ENCODE data around the gene DEF6.

Gene DEF6

GRCh38 chr6:35354361-35355135 lies 56.9 kb downstream of the DEF6 start:
- TF ChIP-seq CTCF (IDR thresholded peaks at IDR 0.05) = no peak

GRCh38 chr6:35356391-35356790 lies 58.8 kb downstream of the DEF6 start:
- TF ChIP-seq CTCF (IDR thresholded peaks at IDR 0.05) = no peak

DNA sequence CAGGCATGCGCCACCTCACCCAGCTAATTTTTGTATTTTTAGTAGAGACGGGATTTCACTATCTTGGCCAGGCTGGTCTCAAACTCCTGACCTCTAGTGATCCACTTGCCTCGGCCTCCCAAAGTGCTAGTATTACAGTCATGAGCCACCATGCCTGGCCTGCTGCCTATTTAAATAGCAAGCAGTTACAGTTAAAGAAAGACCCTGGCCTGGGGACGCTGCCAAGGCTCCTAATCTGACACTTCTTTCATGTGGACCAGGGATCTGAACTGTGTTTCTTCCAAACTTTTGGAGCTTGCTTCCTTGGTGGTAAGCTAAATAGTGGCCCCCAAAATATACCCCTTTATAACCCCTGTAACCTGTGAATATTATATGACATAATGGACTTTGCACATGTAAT lies 60.1 kb downstream of the DEF6 start:
- TF ChIP-seq CTCF (IDR thresholded peaks at IDR 0.05) = no peak

DNA sequence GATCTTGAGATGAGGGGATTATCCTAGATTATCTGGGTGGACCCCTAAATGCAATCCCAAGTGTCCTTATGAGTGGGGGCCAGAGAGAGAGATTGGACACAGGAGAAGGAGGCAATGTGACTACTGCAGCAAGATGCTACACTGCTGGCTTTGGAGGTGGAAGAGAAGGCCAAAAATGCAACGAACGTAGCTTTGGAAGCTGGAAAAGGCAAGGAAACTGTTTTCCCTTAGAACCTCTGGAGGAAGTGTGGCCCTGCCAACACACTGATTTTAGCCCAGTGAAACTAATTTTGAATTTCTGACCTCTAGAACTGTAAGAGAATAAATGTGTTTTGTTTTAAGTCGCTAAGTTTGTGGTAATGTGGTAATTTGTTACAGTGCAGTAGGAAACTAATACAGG lies 60.5 kb downstream of the DEF6 start:
- TF ChIP-seq CTCF (IDR thresholded peaks at IDR 0.05) = no peak

DNA sequence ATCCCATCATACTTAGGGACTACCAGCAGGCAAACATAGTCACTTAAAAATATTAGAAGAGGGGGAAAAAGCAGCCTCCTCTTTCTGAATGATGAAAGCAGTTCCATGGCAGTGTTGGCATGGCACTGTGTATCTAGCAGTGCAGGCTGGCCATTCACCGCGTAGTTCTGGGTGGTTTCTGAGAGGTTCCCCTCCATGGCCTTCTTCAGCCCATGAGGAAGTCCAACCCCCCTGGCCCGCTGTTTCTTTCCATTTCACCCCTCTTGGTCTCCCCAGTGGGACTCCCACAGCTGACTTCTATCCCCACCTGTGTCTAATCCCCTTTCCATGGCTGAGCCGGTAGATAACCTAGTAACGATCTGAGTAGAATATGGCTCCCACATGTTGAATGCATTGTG lies 61.7 kb downstream of the DEF6 start:
- TF ChIP-seq CTCF (IDR thresholded peaks at IDR 0.05) = no peak

- no peak for TF ChIP-seq CTCF (IDR thresholded peaks at IDR 0.05)
Observed at GRCh38 chr6:35359744-35360348, 62.2 kb downstream of the DEF6 start.

DNA sequence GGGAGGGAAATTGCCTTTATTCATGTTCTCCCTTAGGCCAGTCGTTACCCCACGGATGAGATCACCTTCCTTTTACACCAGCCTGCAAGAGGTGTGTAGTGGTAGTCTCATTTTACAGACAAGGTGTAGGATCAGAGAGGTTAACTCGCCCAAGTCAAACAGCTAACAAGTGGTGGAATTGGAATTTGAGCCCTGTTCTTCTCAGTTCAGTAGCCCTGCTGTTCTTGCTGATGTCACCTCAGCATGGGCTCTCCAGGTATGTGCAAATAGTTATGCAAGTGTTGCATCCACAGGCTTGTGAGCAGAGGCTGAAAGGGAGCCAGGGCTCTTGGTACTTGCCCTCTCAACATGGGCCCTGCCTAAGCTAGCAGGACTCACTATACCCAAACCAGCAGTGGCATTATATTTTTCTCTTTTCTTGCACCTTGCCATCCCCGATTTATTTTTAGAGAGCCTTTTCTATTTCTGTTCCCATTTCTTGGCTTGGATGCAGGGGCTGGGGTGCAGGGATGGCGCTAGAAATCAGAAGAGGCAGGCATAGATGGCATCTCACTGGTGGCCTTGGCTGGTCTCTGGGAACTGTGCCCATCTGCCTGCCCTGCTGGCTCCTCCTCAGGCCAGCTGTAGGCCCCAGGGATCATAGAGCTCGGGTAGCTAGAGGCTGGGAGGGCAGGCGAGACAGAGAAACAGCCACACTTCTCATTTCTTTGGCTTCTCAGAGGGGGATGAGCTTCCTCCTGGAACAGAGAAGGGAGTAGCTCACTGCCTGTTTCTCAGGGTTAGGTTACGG lies 62.9 kb downstream of the DEF6 start:
- TF ChIP-seq CTCF (IDR thresholded peaks at IDR 0.05) = no peak
